K562 treated with DMSO at 1 percent for 48 hours (cell line): ENCODE results near the gene TEKT5. TPM values are rescaled to one million over a fixed set of nuclear protein-coding genes. Genes with fewer than 3 reads are reported as not detected.

ENCODE experiments used
- total RNA-seq: library from RNA; unstranded; fragments of 300-600 nt; gene quantifications from 2 replicates; pipeline ENCODE4 v1.2.3, GENCODE V29; 2022; ENCODE audit warnings: low replicate concordance; ENCODE audit errors: extremely low read depth

TEKT5 gene
- total RNA-seq: not detected in 2 replicates

GRCh38 chr16:10694830-10695229, at the start of gene TEKT5:
Gene TEKT5 (minus strand): TSS chr16:10694930. CDS start chr16:10694873, 57 bp downstream.

GRCh38 chr16:10743610-10744369, 49.1 kb upstream of the TEKT5 start, which contains the start of gene NUBP1:
Gene NUBP1 (plus strand): TSS chr16:10743842. CDS start chr16:10743864, 22 bp downstream.

GRCh38 chr16:10579965-10580882, 114.5 kb downstream of the TEKT5 start, which contains the start of gene EMP2:
Gene EMP2 (minus strand): TSS chr16:10580598. CDS start chr16:10547617, 32,981 bp downstream.

Other genes with a start within 250 kb of the TEKT5 start
- not detected in 2 replicates for gene EMP2, start 114.3 kb downstream of the TEKT5 start, total RNA-seq
- not detected in 2 replicates for gene NUBP1, start 48.9 kb upstream of the TEKT5 start, total RNA-seq
- not detected in 2 replicates for gene TVP23A, start 123.9 kb upstream of the TEKT5 start, total RNA-seq
- gene CIITA, start 182.3 kb upstream of the TEKT5 start, total RNA-seq: not detected in 2 replicates
- gene DEXI, start 247.5 kb upstream of the TEKT5 start, total RNA-seq: not detected in 2 replicates
- not detected in 2 replicates for gene CLEC16A, start 249.6 kb upstream of the TEKT5 start, total RNA-seq